T-helper 1 cell treated with Interleukin-12 subunit alpha and Interleukin-12 subunit beta and Interleukin-4 antibody, amounts not matched to agents 30 ng/mL and 1 ng/mL, for 36 hours (primary cell): ENCODE data around the gene DHX35. TPM values are rescaled to one million over a fixed set of nuclear protein-coding genes. Genes with fewer than 3 reads are reported as not detected.

Experiments
- intact Hi-C: fragments of 100-400 bp; cut with micrococcal nuclease; formaldehyde crosslinking; loops from one replicate; pipeline ENCODE4 v1.15.1; 2024
- total RNA-seq: library from RNA; stranded (reverse); gene quantifications from 2 replicates; pipeline ENCODE4 v1.2.3, GENCODE V29; 2022

DHX35 gene
- total RNA-seq, 1 donor from 2014 or later: 9.8 TPM

- intact Hi-C loops: no loop called here
Measured at GRCh38 chr20:38939686-38940085, 22.5 kb upstream of the DHX35 start.

- intact Hi-C loops: no loop called here
Measured at GRCh38 chr20:38940644-38941043, 21.5 kb upstream of the DHX35 start.

DNA sequence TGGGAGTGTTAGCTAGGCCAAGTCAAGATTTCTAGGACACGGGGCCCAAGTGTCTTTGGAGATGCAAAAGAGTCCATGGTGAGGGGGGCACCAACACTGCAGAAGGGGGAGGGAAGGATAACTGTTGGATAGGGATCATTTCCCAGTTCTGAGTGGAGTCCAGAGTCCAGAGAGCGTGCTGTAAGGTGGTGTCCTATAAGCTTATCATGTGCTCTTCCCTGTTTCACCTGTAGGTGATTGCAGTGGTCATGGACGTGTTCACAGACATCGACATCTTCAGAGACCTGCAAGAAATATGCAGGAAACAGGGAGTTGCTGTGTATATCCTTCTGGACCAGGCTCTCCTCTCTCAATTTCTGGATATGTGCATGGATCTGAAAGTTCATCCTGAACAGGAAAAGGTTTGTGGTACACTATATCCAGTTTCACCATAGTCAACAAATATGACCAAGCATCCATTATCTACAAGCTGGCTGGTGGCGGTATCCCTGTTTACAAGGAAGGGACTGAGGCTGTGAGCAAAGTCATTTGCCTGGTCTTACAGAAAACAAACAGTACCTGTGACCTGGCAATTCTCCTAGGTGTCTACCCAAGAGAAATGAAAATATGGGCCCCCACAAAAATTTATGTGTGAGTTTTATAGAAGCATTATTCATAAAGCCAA lies 20.3 kb upstream of the DHX35 start:
- intact Hi-C loops: no loop called here

- intact Hi-C loops: no loop called here
Measured at GRCh38 chr20:38945012-38945411, 17.1 kb upstream of the DHX35 start.

DNA sequence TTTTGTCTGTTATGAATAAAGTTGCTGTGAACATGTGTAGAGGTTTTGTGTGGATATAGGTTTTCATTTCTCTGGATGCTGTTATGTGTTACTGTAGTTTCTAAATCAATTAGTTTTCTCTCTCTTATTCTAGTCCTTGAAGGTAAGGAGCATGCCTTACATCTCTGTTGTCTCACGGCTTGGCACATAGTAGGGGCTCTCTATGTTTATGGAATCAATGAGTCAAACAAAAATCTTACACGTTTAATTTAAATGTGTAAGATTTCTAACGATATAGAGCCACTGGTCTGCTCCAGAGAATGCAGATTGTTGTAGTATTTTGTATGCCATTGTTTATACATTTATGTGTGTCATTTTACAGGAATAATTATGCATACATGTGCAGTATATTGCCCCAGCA lies 15.3 kb upstream of the DHX35 start:
- intact Hi-C loops: no loop called here

DNA sequence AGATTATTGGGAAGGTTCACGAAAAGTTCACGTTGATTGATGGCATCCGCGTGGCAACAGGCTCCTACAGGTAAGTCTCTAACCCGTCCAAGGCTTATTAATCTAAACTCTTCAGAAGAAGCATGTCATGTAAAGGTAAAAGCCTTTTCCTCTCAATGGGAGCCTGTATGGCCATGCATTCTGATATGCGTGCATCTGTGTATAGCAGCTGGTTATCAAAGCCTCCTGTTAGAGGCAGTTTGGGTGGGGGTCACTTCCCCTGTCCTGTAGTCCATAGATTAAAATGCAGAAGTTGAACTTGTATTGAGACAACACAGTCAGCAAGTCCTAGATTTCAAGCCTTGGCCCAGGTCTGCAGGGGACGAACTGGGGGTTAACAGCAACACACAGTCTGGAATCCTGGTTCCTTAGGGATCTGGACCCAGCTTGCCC lies 14.2 kb upstream of the DHX35 start:
- intact Hi-C loops: no loop called here

- intact Hi-C loops: no loop called here
Measured at GRCh38 chr20:38950254-38950653, 11.9 kb upstream of the DHX35 start.

DNA sequence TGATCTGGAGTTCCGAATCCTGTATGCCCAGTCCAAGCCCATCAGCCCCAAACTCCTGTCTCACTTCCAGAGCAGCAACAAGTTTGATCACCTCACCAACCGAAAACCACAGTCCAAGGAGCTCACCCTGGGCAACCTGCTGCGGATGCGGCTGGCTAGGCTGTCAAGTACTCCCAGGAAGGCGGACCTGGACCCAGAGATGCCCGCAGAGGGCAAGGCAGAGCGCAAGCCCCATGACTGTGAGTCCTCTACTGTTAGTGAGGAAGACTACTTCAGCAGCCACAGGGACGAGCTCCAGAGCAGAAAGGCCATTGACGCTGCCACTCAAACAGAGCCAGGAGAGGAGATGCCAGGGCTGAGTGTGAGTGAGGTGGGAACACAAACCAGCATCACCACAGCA lies 10.5 kb upstream of the DHX35 start:
- intact Hi-C loops: no loop called here

DNA sequence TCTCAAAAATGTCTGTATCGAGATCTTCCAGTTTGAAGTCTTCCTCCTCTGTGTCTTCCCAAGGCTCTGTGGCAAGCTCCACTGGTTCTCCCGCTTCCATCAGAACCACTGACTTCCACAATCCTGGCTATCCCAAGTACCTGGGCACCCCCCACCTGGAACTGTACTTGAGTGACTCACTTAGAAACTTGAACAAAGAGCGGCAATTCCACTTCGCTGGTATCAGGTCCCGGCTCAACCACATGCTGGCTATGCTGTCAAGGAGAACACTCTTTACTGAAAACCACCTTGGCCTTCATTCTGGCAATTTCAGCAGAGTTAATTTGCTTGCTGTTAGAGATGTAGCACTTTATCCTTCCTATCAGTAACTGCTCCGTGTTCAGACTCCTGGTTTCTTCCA lies 10.0 kb upstream of the DHX35 start:
- intact Hi-C loops: no loop called here

GRCh38 chr20:38953630-38954340 lies 8.4 kb upstream of the DHX35 start:
- intact Hi-C loops: no loop called here

- intact Hi-C loops: no loop called here
Measured at GRCh38 chr20:38957235-38957876, 4.8 kb upstream of the DHX35 start.

DNA sequence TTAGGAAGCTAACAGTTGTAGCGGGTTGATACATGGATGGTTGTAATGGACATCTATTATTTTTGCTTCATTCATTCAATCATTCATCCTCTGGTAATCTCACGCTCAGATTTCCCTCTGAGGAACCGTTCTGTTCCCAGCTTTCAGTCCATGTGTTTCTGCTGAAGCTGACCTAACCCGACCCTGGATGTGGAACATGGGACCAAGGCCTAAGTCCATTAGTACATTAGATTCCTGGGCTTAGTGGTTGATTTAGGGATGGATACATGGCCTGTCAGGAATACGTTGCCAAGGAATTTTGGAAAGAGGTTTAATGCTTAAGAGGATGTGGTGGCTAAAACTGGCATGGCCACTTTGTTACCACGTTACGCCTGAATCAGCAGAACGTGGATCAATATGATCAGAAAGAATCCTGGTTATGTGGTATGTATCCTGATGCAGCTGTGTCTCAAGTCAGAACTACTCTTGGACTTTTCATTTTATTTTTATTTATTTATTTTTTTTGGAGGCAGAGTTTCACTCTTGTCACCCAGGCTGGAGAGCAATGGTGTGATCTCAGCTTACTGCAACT lies 4.1 kb upstream of the DHX35 start:
- intact Hi-C loops: no loop called here

DNA sequence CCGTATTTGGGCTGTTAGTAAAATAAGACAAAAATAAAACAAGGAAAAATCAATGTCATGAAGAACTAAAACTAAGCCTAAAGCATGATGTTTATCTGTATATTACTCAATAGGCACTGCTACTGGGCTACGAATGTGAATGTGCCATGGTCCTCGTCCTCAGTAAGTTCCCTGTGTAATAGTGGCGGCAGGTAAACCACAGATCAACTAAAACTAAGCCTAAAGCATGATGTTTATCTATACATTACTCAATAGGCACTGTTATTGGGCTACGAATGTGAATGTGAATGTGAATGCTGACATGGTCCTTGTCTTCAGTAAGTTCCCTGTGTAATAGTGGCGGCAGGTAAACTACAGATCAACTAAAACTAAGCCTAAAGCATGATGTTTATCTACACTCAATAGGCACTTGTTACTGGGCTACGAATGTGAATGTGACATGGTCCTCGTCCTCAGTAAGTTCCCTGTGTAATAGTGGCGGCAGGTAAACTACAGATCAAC lies 1.9 kb upstream of the DHX35 start:
- intact Hi-C loops: loop anchor here (5.0 kb wide), 1 partner anchor 88 kb away; no protein-coding TSS in a partner anchor

GRCh38 chr20:38961530-38962043 lies 557 bp upstream of the DHX35 start:
- intact Hi-C loops: loop anchor here (1.0 to 5.0 kb wide), 9 partner anchors 35 to 489 kb away; partner anchors contain the start of genes ACTR5, FAM83D, PPP1R16B and RALGAPB

DNA sequence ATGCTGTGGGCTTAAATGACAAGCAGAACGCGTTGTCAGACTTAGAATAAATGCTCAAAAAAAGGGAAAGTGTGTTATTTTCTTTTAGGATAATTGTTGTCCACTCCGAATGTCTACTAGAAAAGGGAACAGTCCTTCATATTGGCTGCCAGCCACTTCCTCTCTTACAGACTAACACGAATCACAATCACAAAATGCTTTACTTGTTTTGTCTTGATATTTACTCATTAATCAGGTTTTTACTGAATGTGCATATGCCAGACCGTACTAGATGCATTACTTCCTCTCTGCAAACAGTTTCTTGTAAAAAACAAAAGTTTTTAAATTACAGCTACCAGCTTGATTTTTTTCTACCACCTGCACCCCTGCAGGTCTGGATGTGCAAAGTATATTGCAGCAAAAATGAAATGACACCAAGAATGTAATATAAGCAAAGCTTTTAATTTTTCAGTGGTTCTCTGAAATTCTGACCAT lies 821 bp downstream of the DHX35 start:
- intact Hi-C loops: loop anchor here (1.0 to 5.0 kb wide), 9 partner anchors 37 to 491 kb away; partner anchors contain the start of genes ACTR5, FAM83D, PPP1R16B and RALGAPB

DNA sequence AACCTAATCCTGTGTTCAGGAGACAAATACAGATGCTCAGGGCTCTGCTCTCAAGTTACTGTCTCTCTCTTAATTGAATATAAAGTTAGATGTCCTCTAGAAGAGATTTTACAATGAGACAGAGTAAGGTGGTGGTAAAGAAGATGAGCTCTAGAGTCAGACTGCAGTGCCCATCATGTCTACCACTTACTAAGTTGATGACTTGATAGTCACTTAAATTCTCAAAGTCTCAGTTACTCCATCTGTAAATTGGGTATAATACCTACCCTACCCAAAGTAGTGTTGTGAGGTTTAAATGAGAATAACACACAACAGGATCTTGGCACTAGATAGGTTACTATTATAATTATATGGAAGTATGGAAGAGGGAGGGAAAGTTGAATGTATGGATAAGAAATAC lies 1.6 kb downstream of the DHX35 start:
- intact Hi-C loops: loop anchor here (2.0 to 5.0 kb wide), 2 partner anchors 57 to 91 kb away; no protein-coding TSS in a partner anchor

- intact Hi-C loops: no loop called here
Measured at GRCh38 chr20:38965264-38965663, 3.1 kb downstream of the DHX35 start.

- intact Hi-C loops: no loop called here
Measured at GRCh38 chr20:38968090-38968489, 5.9 kb downstream of the DHX35 start.

DNA sequence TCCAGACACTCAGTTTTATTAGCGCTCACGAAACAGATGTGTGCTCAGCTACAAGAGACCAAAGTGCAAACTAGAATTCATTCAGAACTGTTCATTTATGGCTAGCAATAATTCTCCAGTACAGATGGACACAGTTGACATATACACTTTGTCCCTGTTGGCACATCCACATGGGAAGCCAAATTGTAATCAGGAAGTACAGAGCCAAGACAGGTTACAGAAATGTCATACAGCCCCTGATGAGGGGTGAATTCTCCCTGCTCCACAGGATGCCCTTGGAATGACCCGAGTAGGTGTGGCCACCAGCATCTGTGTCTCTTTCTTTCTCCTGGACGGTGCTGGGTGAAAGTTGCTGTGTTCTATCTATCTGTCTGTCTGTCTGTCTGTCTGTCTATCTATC lies 7.6 kb downstream of the DHX35 start:
- intact Hi-C loops: no loop called here

- intact Hi-C loops: no loop called here
Measured at GRCh38 chr20:38970302-38970701, 8.2 kb downstream of the DHX35 start.

DNA sequence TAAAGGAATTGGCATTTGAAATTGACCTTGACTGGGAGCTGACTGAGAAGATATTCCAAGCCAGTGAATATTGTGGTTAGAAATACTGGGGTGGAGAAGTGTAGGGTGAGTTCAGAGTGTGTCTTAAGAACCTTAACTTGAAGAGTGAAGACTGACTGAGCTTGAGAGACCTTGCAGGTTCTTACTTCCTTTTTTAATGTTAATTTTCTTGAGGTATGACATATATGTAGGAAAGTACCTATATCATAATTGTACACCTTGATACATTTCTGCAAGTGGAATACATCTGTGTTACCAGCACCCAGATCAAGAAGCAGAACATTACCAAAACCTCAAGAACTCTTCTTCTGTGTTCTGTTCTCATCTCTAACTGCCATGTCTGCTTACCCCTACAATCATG lies 11.0 kb downstream of the DHX35 start:
- intact Hi-C loops: no loop called here
